IMR-90 (cell line): ENCODE results near the gene CIAO2A.
"Not testable (repeated sequence)": the region's sequence is repeated elsewhere in the genome, so short reads cannot be mapped to it uniquely, and the experiment has no call there.

ENCODE experiments used
- BHLHE40 ChIP-seq: fragments of 150-350 bp; IDR thresholded peaks from 2 replicates; pipeline ENCODE4 v1.6.1; 2016; ENCODE audit warnings: mild to moderate bottlenecking, low read depth, low read length
- CEBPB ChIP-seq: IDR thresholded peaks from 2 replicates; pipeline ENCODE4 v1.6.1; 2012; ENCODE audit warnings: low read depth, low read length, improper control_type of control experiment
- CHD1 ChIP-seq: IDR thresholded peaks from 2 replicates; pipeline ENCODE4 v1.6.1; 2012; ENCODE audit warnings: low read depth, low read length, improper control_type of control experiment
- CTCF ChIP-seq: conservative IDR thresholded peaks from 2 replicates; pipeline ENCODE4 v1.5.1; 2012; ENCODE audit warnings: mild to moderate bottlenecking, low read depth, low read length, improper control_type of control experiment
- FOS ChIP-seq: fragments of 150-350 bp; IDR thresholded peaks from 2 replicates; pipeline ENCODE4 v1.6.1; 2016; ENCODE audit warnings: low read depth, low read length
- MAFK ChIP-seq: IDR thresholded peaks from 2 replicates; pipeline ENCODE4 v1.6.1; 2012; ENCODE audit warnings: low read depth, low read length, improper control_type of control experiment
- MAZ ChIP-seq: IDR thresholded peaks from 2 replicates; pipeline ENCODE4 v1.6.1; 2012; ENCODE audit warnings: low read depth, mild to moderate bottlenecking, low read length, improper control_type of control experiment, moderate library complexity, borderline replicate concordance
- NFE2L2 ChIP-seq: fragments of 150-350 bp; IDR thresholded peaks from 2 replicates; pipeline ENCODE4 v1.6.1; 2016; ENCODE audit warnings: low read depth, mild to moderate bottlenecking, low read length
- POLR2A ChIP-seq: IDR thresholded peaks from 2 replicates; pipeline ENCODE4 v1.6.1; 2012; ENCODE audit warnings: mild to moderate bottlenecking, low read depth, low read length
- RAD21 ChIP-seq: IDR thresholded peaks from 2 replicates; pipeline ENCODE4 v1.6.1; 2012; ENCODE audit warnings: low read length, improper control_type of control experiment
- RFX5 ChIP-seq: IDR thresholded peaks from 2 replicates; pipeline ENCODE4 v1.8.0; 2012; ENCODE audit warnings: low read depth, mild to moderate bottlenecking, low read length, moderate library complexity
- SMC3 ChIP-seq: fragments of 150-350 bp; IDR thresholded peaks from 2 replicates; pipeline ENCODE4 v1.6.1; 2016; ENCODE audit warnings: low read depth, mild to moderate bottlenecking, antibody characterized with exemption, low read length, moderate library complexity
- TF ChIP-seq, protein P1 (sequence below): fragments of 150-350 bp; IDR thresholded peaks from 2 replicates; pipeline ENCODE4 v1.6.1; 2016; ENCODE audit warnings: low read depth, mild to moderate bottlenecking, low read length, moderate library complexity, borderline replicate concordance

DNA sequence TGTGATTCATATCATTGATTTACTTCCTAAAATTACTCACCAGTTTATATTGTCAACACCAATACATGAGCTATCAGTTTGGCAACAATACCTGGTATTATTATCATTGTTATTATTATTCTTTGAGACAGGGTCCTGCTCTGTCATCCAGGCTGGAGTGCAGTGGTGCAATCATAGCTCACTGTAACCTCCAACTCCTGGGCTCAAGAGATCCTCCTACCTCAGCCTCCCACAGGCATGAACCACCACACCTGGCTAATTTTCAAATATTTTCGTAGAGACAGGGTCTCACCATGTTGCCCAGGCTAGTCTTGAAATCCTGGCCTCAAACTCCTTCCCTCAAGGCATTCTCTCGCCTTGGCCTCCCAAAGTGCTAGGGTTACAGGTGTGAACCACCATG is 20.1 kb downstream of the CIAO2A start:
- TF ChIP-seq CTCF, FOS, MAFK, POLR2A, MAZ, SMC3, RAD21, RFX5, CEBPB, CHD1, NFE2L2, BHLHE40: not testable (repeated sequence)
- TF ChIP-seq, protein P1, sequence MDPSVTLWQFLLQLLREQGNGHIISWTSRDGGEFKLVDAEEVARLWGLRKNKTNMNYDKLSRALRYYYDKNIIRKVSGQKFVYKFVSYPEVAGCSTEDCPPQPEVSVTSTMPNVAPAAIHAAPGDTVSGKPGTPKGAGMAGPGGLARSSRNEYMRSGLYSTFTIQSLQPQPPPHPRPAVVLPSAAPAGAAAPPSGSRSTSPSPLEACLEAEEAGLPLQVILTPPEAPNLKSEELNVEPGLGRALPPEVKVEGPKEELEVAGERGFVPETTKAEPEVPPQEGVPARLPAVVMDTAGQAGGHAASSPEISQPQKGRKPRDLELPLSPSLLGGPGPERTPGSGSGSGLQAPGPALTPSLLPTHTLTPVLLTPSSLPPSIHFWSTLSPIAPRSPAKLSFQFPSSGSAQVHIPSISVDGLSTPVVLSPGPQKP = not testable (repeated sequence)
